ENCODE results near the gene LRMDA.

The LRMDA gene

DNA sequence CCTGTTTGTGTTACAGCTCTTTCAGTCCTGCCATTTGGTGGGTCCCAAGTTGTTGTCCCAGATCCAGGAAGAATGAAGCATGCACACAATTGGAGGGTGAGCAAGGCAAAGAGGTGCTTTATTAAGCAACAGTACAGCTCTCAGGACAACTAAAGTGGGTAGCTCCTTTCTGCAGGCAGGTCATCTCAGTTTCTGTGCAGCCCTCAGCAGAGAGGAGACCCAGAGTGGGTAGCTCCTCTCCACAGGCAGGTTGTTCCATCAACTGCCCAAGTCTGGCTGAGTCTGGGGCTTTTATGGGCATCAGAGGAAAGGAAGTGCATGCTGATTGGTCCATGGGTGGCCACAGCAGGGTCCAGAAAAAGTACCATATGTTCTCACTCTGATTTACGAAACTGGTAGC, 624.5 kb downstream of the LRMDA start:
- no peak for TF ChIP-seq CTCF (IDR thresholded peaks at IDR 0.05)

GRCh38 chr10:76066457-76066856, 635.0 kb downstream of the LRMDA start:
- TF ChIP-seq CTCF (IDR thresholded peaks at IDR 0.05), result no peak

GRCh38 chr10:76067447-76067846, 636.0 kb downstream of the LRMDA start:
- TF ChIP-seq CTCF (IDR thresholded peaks at IDR 0.05), result no peak

DNA sequence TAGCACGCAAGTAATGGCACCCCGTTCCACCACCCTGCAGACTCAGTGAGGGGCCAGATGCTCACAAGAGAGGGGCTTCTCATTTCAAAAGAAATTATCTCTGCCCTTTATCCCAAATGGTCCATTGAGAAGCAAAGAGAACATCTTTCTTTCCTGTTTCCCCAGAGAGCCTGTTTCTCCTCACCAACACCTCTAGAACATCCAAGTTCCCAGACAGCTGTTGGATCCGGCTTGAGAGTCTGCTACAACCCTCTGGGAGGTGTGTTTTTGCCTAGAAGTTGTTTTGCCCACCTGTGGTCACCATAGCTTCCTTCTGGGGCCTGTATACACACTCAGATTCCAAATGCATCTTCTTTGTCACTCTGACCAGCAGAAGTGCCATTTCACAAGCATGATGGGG, 637.4 kb downstream of the LRMDA start:
- TF ChIP-seq CTCF (IDR thresholded peaks at IDR 0.05), result no peak

- no peak for TF ChIP-seq CTCF (IDR thresholded peaks at IDR 0.05)
Observed at GRCh38 chr10:76070916-76071315, 639.5 kb downstream of the LRMDA start.

- TF ChIP-seq CTCF (IDR thresholded peaks at IDR 0.05), result no peak
Observed at GRCh38 chr10:76071653-76072365, 640.4 kb downstream of the LRMDA start.

- no peak for TF ChIP-seq CTCF (IDR thresholded peaks at IDR 0.05)
Observed at GRCh38 chr10:76072384-76072783, 641.0 kb downstream of the LRMDA start.

- TF ChIP-seq CTCF (IDR thresholded peaks at IDR 0.05), result no peak
Observed at GRCh38 chr10:76073524-76073923, 642.1 kb downstream of the LRMDA start.
